ENCODE data around the gene SMARCC2.

DNA sequence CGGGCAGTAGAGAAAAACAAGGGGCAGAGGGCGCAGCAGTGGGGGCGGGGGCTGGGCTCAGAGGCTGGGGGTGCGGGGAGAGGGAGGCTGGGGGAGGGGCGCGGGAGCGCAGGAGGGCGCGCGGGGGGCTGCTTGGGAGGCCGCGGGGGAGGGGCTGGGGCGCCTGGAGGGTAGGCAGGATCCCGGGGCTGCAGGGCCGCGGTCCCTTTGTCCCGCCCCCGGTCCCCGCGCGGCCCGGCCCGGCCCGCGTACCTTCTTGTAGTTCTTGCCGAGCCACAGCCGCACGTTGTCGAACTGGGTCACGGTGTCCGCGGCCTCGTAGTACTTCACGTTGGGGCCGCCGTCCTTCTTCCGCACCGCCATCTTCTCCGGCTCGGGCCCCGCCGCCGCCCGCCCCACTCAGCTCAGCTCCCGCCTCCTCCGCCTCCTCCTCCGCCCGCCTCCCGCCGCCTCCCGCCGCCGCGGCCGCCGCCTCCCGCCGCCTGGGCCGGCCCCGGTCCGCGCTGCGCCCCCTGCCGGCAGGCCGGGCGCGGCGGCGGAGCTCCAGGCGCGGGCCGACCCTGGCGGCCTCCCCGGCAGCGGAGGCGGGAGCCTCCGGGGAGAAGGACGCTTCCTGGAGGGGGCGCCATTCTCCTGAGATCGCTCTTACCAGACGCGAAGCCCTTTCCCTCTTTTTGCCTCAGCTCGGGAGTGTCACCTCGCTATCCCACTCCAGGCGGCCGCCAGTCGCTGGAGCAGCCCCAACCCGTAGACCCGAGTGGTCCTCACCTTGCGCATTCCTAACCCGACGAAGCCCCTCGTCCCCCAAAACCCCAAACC is at the start of gene SMARCC2:
- TF ChIP-seq EP300 (IDR thresholded peaks at IDR 0.05) (no peak), POLR2A (IDR thresholded peaks at IDR 0.05) (peak in 2 of 4 donors; percentile 21 to 66)
- TF ChIP-seq, protein P1, sequence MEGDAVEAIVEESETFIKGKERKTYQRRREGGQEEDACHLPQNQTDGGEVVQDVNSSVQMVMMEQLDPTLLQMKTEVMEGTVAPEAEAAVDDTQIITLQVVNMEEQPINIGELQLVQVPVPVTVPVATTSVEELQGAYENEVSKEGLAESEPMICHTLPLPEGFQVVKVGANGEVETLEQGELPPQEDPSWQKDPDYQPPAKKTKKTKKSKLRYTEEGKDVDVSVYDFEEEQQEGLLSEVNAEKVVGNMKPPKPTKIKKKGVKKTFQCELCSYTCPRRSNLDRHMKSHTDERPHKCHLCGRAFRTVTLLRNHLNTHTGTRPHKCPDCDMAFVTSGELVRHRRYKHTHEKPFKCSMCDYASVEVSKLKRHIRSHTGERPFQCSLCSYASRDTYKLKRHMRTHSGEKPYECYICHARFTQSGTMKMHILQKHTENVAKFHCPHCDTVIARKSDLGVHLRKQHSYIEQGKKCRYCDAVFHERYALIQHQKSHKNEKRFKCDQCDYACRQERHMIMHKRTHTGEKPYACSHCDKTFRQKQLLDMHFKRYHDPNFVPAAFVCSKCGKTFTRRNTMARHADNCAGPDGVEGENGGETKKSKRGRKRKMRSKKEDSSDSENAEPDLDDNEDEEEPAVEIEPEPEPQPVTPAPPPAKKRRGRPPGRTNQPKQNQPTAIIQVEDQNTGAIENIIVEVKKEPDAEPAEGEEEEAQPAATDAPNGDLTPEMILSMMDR (IDR thresholded peaks at IDR 0.05), result peak; percentile 88 to 96 (median 95)
